Esophagus squamous epithelium (tissue), 5 donors: ENCODE measurements around the gene NRXN2. TPM values are rescaled to one million over a fixed set of nuclear protein-coding genes. Genes with fewer than 3 reads are reported as not detected.

Source experiments
- DNase-seq: peaks from one replicate; lab custom pipeline; 2025; lab: John Stamatoyannopoulos, UW
- H3K27ac ChIP-seq, 4 donors: fragments of 200-600 bp; sonication (generic); one replicate each; pipeline ENCODE4 v1.5.1; 2016 to 2019; ENCODE audit warnings: mild to moderate bottlenecking in 1 of 4
- H3K27me3 ChIP-seq, 4 donors: fragments of 200-600 bp; sonication (generic); 1 replicate in 3 of 4; 2 replicates in 1 of 4; pipeline versions ENCODE4 v1.5.1 to v1.6.0; 2017 to 2021; ENCODE audit warnings: antibody characterized with exemption in 1 of 4
- H3K36me3 ChIP-seq, 3 donors: fragments of 200-600 bp; sonication (generic); one replicate each; pipeline ENCODE4 v1.5.1; 2016 to 2019
- H3K4me1 ChIP-seq, 3 donors: fragments of 200-600 bp; sonication (generic); one replicate each; pipeline ENCODE4 v1.5.1; 2017 to 2019
- H3K4me3 ChIP-seq, 4 donors: fragments of 200-600 bp; sonication (generic); 1 replicate in 3 of 4; 2 replicates in 1 of 4; pipeline ENCODE4 v1.5.1; 2016 to 2019; ENCODE audit warnings: mild to moderate bottlenecking in 2 of 4, moderate library complexity in 1 of 4
- H3K9me3 ChIP-seq, 3 donors: fragments of 200-600 bp; sonication (generic); one replicate each; pipeline ENCODE4 v1.5.1; 2016 to 2019
- POLR2A ChIP-seq, 4 donors: fragments of 450-650 bp; IDR thresholded peaks; one replicate each; pipeline ENCODE4 v1.6.1; 2017; ENCODE audit warnings: antibody characterized with exemption in 4 of 4, mild to moderate bottlenecking in 4 of 4, moderate library complexity in 3 of 4
- WGBS, 2 donors: methylation state at CpG; one replicate each; pipeline ENCODE4 v1.1.5; 2018; 5-methylcytosine and 5-hydroxymethylcytosine counted together
- intact Hi-C: fragments of 100-400 bp; cut with DNase I; formaldehyde crosslinking; loops from one replicate; pipeline ENCODE4 v1.15.0; 2022
- total RNA-seq, 4 donors: library from RNA; depleted of rRNA; stranded (reverse); fragments of >200 nt; gene quantifications; one replicate each; pipeline ENCODE4 v1.1.0, GENCODE V29; 2016
- TF ChIP-seq, protein P1 (sequence below), 6 experiments: fragments of 450-650 bp in 4 of 6; fragments of 200-600 bp in 2 of 6; sonication (generic) in 2 of 6; IDR thresholded peaks; one replicate each; pipeline ENCODE4 v1.5.1; 2016 to 2019; ENCODE audit warnings: antibody characterized with exemption in 6 of 6, mild to moderate bottlenecking in 4 of 6, moderate library complexity in 4 of 6
- donor health status: DM: yes; HTN: yes; CAD: no.

The NRXN2 gene
- total RNA-seq, 4 donors from 2014 or later, result 0.38 TPM; not detected in 3

DNA sequence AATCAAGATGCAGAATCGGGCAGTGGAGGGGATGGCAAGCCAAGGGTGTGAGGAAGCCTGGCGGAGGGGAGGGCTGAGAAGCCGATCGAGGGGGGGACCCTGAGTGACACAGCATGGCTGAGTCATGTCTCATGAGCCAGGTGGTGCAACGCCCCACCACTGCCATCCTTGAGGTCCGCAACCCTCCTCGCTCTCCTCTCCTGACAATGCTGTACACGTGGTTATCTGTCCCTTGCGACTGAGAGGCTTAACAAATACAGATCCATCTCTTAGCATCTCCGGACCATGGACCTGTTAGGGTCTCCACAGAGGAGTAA is 117.8 kb downstream of the NRXN2 start:
- Histone ChIP-seq H3K9me3 (no peaks in the 10 kb centered on the region), H3K36me3 (no peaks in the 10 kb centered on the region), H3K4me3 (no peak overlapping the region), H3K27me3 (peaks cover 0 to 49% (median 0%) of the 10 kb centered on the region in 4 donors), H3K27ac (no peak overlapping the region), H3K4me1 (peaks cover 4 to 9% (median 4%) of the 10 kb centered on the region in 3 donors)
- 58 to 72% methylated on average over 7 to 10 of the region's 10 CpGs for WGBS, 2 donors
- no peak for DNase-seq
- intact Hi-C loops, result no loop called here
- TF ChIP-seq, protein P1, sequence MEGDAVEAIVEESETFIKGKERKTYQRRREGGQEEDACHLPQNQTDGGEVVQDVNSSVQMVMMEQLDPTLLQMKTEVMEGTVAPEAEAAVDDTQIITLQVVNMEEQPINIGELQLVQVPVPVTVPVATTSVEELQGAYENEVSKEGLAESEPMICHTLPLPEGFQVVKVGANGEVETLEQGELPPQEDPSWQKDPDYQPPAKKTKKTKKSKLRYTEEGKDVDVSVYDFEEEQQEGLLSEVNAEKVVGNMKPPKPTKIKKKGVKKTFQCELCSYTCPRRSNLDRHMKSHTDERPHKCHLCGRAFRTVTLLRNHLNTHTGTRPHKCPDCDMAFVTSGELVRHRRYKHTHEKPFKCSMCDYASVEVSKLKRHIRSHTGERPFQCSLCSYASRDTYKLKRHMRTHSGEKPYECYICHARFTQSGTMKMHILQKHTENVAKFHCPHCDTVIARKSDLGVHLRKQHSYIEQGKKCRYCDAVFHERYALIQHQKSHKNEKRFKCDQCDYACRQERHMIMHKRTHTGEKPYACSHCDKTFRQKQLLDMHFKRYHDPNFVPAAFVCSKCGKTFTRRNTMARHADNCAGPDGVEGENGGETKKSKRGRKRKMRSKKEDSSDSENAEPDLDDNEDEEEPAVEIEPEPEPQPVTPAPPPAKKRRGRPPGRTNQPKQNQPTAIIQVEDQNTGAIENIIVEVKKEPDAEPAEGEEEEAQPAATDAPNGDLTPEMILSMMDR (IDR thresholded peaks at IDR 0.05), result no peak
- no peak for TF ChIP-seq POLR2A (IDR thresholded peaks at IDR 0.05)

DNA sequence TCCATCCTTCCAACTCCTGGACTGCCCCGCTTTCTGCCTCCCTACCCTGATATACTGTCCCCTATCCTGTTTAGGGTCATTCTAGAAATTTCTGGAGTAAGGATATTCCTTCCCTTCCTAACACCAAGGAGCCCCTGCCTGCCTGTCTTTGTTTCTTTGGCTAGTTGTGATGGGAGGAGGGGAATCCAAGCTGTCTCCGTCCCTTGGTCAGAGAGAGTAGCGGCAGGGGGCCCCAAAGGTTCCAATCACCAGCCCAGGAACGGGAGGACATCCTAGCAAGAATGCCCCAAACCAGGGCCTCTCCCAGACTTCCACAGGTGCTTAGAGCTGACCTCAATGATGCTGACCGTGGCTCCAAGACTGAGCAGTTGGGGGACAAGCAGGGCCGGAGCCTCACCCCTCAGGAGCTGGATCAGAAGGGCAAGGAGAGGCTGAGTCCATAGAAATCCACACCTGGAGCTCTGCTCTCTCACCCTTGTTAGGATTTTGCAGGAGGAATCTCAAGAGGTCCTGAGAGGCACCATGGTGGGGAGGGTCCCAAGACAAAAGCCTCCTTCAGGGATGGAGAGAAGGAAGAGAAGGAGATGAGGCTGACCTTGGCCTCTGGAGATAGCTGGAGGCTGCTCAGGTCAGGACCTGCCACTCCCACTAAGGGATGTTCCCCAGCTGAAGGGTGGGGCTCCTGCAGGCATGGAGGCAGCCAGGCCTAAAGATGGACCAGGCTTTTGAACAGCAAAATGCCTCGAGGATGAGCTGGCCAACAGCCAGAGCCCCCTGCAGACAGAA is 118.3 kb downstream of the NRXN2 start:
- DNase-seq, result no peak
- no peak overlapping the region for H3K27ac ChIP-seq
- no peak for TF ChIP-seq POLR2A (IDR thresholded peaks at IDR 0.05)
- TF ChIP-seq, protein P1 (IDR thresholded peaks at IDR 0.05), result no peak
- intact Hi-C loops, result no loop called here
- H3K4me3 ChIP-seq, result no peak overlapping the region
- peaks cover 4 to 9% (median 4%) of the 10 kb centered on the region in 3 donors for H3K4me1 ChIP-seq
- no peaks in the 10 kb centered on the region for H3K36me3 ChIP-seq
- 21 to 77% methylated on average over 1 to 5 of the region's 7 CpGs for WGBS, 2 donors
- H3K9me3 ChIP-seq, result no peaks in the 10 kb centered on the region
- peaks cover 0 to 47% (median 0%) of the 10 kb centered on the region in 4 donors for H3K27me3 ChIP-seq

DNA sequence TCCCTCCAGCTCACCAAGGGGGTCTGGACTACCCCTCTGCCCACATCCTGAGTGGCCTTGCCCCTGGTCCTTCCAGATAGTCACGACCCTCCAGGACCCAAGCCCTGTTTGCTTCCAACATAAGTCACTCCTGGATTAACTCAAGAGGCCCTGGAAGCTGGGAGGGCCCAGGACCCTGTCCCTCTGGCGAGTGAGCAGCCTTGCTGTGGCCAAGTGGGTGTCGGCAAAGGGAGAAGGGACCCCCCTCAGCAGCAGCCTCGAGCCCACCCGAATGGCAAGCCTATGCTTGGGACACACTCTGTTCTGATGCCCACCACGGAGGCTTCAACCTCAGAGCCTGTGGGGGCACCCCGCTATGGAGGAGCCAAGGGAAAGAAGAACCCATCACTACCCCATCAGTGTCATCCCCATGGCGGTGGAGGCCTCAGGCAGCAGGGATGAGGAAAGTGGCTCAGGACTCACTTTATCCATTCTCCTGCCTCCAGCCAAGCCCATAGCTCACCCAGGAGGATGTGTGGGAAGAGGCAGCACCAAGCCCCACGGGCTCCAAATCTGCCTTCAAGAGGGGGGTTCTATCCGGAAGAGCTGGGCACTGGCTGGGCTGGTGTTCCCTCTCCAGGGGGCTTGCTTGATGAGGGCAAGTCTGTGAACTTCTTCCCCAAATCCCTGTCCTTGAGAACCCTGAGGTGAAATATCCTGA is 119.4 kb downstream of the NRXN2 start:
- WGBS, 2 donors, result 83 to 100% methylated on average over 2 to 4 of the region's 10 CpGs
- H3K27ac ChIP-seq, result no peak overlapping the region
- peaks cover 0 to 36% (median 0%) of the 10 kb centered on the region in 4 donors for H3K27me3 ChIP-seq
- no peak overlapping the region for H3K4me3 ChIP-seq
- no peaks in the 10 kb centered on the region for H3K36me3 ChIP-seq
- peaks cover 4 to 9% (median 4%) of the 10 kb centered on the region in 3 donors for H3K4me1 ChIP-seq
- H3K9me3 ChIP-seq, result no peaks in the 10 kb centered on the region
- TF ChIP-seq, protein P1 (IDR thresholded peaks at IDR 0.05), result no peak
- no peak for TF ChIP-seq POLR2A (IDR thresholded peaks at IDR 0.05)
- DNase-seq, result no peak
- intact Hi-C loops, result no loop called here

DNA sequence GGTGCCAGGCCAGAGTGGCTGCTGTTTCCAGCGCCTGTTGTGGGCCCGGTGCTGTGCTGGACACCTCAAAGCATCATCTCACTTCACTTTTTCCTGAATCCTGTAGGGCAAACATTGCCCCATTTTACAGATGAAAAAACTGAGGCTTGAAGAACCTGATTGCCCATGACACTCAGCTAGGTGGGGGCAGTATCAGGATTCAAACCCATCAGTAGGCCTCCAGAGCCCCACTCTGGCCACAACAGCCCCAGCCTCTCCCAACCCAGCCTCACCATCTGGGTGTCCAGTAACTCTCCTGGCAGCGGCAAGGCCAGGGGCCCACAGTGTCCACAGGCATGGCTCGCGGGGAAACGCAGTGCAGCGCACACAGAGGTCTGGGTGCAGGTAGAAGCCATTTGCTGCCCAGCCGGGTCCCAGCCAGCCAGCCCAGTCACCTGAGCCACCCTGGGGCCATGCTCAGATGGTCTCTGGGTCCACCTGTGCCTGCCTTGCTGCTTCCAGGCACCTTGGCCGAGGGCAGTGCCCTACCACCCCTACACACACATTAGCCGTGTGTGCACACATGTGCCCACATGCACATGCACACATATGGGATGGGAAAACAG is 120.4 kb downstream of the NRXN2 start:
- Histone ChIP-seq H3K4me1 (peaks cover 0 to 3% (median 2%) of the 10 kb centered on the region in 3 donors), H3K4me3 (no peak overlapping the region), H3K36me3 (no peaks in the 10 kb centered on the region), H3K27me3 (peaks cover 0 to 27% (median 0%) of the 10 kb centered on the region in 4 donors), H3K9me3 (no peaks in the 10 kb centered on the region), H3K27ac (no peak overlapping the region)
- WGBS, 2 donors, result 78 to 100% methylated on average over 1 to 6 of the region's 10 CpGs
- intact Hi-C loops, result no loop called here
- TF ChIP-seq POLR2A (IDR thresholded peaks at IDR 0.05), result no peak
- TF ChIP-seq, protein P1 (IDR thresholded peaks at IDR 0.05), result no peak
- no peak for DNase-seq
